Uterus (tissue), 4 donors: ENCODE measurements around the gene DYNC1H1. TPM values are rescaled to one million over a fixed set of nuclear protein-coding genes. Genes with fewer than 3 reads are reported as not detected.

Experiments used
- DNase-seq, 2 donors: peaks; one replicate each; pipeline ENCODE4 v3.0.0-alpha.2; 2019 to 2020
- H3K27ac ChIP-seq, 2 donors: fragments of 200-600 bp; sonication (generic); 1 replicate in 1 of 2; 2 replicates in 1 of 2; pipeline ENCODE4 v1.5.1; 2016 to 2018
- H3K27me3 ChIP-seq, 2 donors: fragments of 200-600 bp; sonication (generic); one replicate each; pipeline ENCODE4 v1.5.1; 2018 to 2019; ENCODE audit warnings: control low read depth in 1 of 2
- H3K36me3 ChIP-seq, 2 donors: fragments of 200-600 bp; sonication (generic); one replicate each; pipeline ENCODE4 v1.5.1; 2019; ENCODE audit warnings: control low read depth in 1 of 2
- H3K4me1 ChIP-seq, 2 donors: fragments of 200-600 bp; sonication (generic); one replicate each; pipeline ENCODE4 v1.5.1; 2018 to 2019; ENCODE audit warnings: control low read depth in 1 of 2
- H3K4me3 ChIP-seq, 2 donors: fragments of 200-600 bp; sonication (generic); 1 replicate in 1 of 2; 2 replicates in 1 of 2; pipeline ENCODE4 v1.5.1; 2018 to 2019; ENCODE audit warnings: mild to moderate bottlenecking in 1 of 2
- H3K9me3 ChIP-seq, 2 donors: fragments of 200-600 bp; sonication (generic); one replicate each; pipeline ENCODE4 v1.5.1; 2019; ENCODE audit warnings: control low read depth in 1 of 2
- POLR2A ChIP-seq, 2 donors: fragments of 450-650 bp; IDR thresholded peaks; one replicate each; pipeline ENCODE4 v1.6.1; 2016; ENCODE audit warnings: antibody characterized with exemption in 2 of 2, mild to moderate bottlenecking in 1 of 2, moderate library complexity in 1 of 2
- intact Hi-C: fragments of 100-400 bp; cut with DNase I; formaldehyde crosslinking; loops from one replicate; pipeline ENCODE4 v1.15.1; 2023; ENCODE audit warnings: low total_unique reads
- total RNA-seq, 4 donors: library from RNA; depleted of rRNA in 3 of 4; stranded (reverse); fragments of >200 nt in 3 of 4; gene quantifications; one replicate each; pipeline versions ENCODE4 v1.1.0 to v1.2.4, GENCODE V29; 2014 to 2023
- TF ChIP-seq, protein P1 (sequence below), 4 experiments: fragments of 200-600 bp in 2 of 4; fragments of 450-650 bp in 2 of 4; sonication (generic) in 2 of 4; IDR thresholded peaks; one replicate each; pipeline ENCODE4 v1.5.1; 2016 to 2019; ENCODE audit warnings: antibody characterized with exemption in 4 of 4, mild to moderate bottlenecking in 2 of 4, moderate library complexity in 1 of 4
- donor health status: DM: yes; HTN: yes; CAD: no.

The DYNC1H1 gene
- total RNA-seq, 4 donors from 2014 or later = 251 to 634 (median 479) TPM

DNA sequence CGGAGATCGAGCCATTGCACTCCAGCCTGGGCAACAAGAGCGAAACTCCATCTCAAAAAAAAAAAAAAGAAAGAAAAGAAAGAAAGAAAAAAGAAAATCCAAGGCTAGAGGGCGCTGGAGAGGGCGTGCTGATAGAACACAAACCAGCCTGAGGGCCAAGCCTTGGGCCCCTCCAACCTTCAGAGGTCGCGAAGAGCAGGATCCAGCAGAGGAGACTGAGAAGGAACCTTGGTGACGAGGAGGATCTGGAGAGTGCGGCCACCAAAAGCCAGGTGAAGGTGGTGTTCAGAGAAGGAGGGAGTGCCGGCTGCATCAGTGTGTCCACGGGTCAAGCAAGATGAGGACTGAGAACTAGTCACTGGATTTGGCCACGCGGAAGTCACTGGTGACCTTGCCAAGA, 4.1 kb upstream of the DYNC1H1 start:
- Histone ChIP-seq H3K4me1 (no peaks in the 10 kb centered on the region), H3K9me3 (no peaks in the 10 kb centered on the region), H3K27ac (no peak overlapping the region), H3K36me3 (no peaks in the 10 kb centered on the region), H3K4me3 (no peak overlapping the region), H3K27me3 (no peaks in the 10 kb centered on the region)
- no peak for DNase-seq
- TF ChIP-seq, protein P1, sequence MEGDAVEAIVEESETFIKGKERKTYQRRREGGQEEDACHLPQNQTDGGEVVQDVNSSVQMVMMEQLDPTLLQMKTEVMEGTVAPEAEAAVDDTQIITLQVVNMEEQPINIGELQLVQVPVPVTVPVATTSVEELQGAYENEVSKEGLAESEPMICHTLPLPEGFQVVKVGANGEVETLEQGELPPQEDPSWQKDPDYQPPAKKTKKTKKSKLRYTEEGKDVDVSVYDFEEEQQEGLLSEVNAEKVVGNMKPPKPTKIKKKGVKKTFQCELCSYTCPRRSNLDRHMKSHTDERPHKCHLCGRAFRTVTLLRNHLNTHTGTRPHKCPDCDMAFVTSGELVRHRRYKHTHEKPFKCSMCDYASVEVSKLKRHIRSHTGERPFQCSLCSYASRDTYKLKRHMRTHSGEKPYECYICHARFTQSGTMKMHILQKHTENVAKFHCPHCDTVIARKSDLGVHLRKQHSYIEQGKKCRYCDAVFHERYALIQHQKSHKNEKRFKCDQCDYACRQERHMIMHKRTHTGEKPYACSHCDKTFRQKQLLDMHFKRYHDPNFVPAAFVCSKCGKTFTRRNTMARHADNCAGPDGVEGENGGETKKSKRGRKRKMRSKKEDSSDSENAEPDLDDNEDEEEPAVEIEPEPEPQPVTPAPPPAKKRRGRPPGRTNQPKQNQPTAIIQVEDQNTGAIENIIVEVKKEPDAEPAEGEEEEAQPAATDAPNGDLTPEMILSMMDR (IDR thresholded peaks at IDR 0.05) = peak in 1 of 4 experiments; percentile 2
- TF ChIP-seq POLR2A (IDR thresholded peaks at IDR 0.05) = no peak
- intact Hi-C loops = loop anchor here (5.0 kb wide), 1 partner anchor 127 kb away; the partner anchor contains the start of gene HSP90AA1

DNA sequence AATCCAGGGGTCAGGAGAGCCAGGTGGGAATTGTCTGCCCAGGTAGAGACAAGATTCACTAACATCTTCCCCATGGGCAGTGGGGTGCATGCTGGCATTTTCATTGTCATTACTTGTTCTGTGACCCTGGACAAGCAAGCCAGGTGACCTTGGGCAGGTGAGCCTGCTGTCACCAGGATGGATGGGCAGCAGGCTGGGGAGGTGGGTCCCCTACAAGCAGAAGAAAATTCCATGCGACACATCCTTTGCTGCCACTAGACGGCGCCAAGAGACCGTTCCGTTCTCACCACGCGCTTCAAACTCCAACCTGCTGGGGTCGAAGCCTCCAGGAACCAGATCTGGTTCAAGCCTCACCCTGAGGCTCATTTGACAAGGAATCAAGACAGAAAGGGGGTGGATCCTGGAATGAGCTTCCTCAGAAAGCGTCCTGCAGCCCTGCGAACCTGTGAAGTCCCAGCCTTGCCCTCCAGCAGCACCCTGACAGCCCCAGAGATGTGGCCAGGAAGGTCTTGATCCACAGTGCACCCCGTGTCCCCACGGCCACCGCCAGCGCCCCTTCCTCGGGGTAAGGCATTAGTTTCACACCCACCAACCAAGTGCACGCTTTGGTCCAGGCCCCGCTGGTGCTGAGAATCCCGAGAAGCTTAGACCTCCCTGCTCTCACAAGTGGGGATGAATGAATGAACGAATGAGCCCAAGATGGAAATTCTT, 3.2 kb upstream of the DYNC1H1 start:
- TF ChIP-seq, protein P1 (IDR thresholded peaks at IDR 0.05) = peak; percentile 76 to 91 (median 89)
- TF ChIP-seq POLR2A (IDR thresholded peaks at IDR 0.05) = no peak
- H3K9me3 ChIP-seq = no peaks in the 10 kb centered on the region
- no peak overlapping the region for H3K27ac ChIP-seq
- peak; percentile 71 to 73 for DNase-seq
- H3K4me1 ChIP-seq = peaks cover 0 to 3% of the 10 kb centered on the region in 2 donors
- no peaks in the 10 kb centered on the region for H3K27me3 ChIP-seq
- H3K4me3 ChIP-seq = no peak overlapping the region
- no peaks in the 10 kb centered on the region for H3K36me3 ChIP-seq
- intact Hi-C loops = loop anchor here (5.0 kb wide), 1 partner anchor 126 kb away; the partner anchor contains the start of gene HSP90AA1

DNA sequence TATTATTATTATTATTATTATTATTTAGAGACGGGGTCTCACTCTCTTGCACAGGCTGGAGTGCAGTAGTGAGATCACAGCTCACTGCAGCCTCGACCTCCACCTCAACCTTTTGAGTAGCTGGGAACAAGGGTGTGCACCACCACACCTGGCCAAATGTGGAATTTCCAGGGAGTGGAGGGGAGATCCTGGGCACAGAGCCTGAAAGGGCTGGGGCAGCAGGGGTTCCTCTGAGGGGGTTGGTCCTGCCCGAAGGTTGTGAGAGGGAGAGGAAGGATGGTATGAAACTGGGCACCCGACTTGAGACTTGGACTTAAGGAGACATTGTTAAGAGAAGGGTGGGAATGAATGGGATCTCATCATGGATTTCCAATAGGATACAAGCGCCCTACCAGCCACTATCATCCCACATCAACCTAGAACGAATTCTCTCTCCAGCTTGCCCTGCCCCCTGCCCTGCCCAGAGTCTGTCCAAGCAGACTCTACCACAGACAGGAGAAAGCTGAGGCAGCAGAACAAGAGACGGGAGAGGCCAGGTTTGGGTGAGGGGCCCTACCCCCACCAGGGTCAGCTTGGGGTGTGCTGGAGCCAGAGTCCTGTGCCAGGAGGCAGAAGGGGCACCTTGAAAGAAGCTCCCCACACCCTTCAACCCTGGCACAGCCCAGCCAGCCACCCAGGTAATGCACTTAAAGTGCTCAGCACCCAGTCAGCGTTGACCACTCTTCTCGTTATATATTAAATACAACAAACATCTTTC, 2.4 kb upstream of the DYNC1H1 start:
- DNase-seq = no peak
- no peak overlapping the region for H3K27ac ChIP-seq
- no peaks in the 10 kb centered on the region for H3K9me3 ChIP-seq
- peaks cover 0 to 7% of the 10 kb centered on the region in 2 donors for H3K4me1 ChIP-seq
- intact Hi-C loops = loop anchor here (5.0 kb wide), 1 partner anchor 125 kb away; the partner anchor contains the start of gene HSP90AA1
- H3K27me3 ChIP-seq = no peaks in the 10 kb centered on the region
- no peak for TF ChIP-seq POLR2A (IDR thresholded peaks at IDR 0.05)
- no peaks in the 10 kb centered on the region for H3K36me3 ChIP-seq
- no peak overlapping the region for H3K4me3 ChIP-seq

DNA sequence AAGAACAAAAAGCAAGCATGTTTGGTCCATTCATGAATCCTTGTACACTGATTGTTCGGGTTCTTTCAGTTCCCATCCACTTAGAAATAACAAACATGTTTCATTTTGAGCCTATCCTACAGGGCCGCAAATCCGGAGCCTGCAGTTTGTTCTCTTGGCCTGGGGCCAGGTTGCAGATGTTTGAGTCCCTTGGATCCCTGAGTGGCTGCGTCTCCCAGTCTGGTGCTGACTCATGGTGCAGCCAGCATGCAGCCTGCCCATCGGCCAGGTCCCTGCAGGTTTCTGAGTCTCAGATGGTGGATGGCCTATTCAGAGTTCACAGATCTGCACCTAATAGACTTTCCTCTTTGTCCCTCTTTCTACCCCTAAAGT, 1.9 kb upstream of the DYNC1H1 start:
- intact Hi-C loops = loop anchor here (5.0 kb wide), 1 partner anchor 125 kb away; the partner anchor contains the start of gene HSP90AA1
- peaks cover 0 to 7% of the 10 kb centered on the region in 2 donors for H3K4me1 ChIP-seq
- no peak for TF ChIP-seq POLR2A (IDR thresholded peaks at IDR 0.05)
- TF ChIP-seq, protein P1 (IDR thresholded peaks at IDR 0.05) = no peak
- no peak overlapping the region for H3K27ac ChIP-seq
- peak in 1 of 2 donors; percentile 47 for DNase-seq
- no peaks in the 10 kb centered on the region for H3K9me3 ChIP-seq
- no peaks in the 10 kb centered on the region for H3K27me3 ChIP-seq
- H3K36me3 ChIP-seq = no peaks in the 10 kb centered on the region
- H3K4me3 ChIP-seq = no peak overlapping the region

DNA sequence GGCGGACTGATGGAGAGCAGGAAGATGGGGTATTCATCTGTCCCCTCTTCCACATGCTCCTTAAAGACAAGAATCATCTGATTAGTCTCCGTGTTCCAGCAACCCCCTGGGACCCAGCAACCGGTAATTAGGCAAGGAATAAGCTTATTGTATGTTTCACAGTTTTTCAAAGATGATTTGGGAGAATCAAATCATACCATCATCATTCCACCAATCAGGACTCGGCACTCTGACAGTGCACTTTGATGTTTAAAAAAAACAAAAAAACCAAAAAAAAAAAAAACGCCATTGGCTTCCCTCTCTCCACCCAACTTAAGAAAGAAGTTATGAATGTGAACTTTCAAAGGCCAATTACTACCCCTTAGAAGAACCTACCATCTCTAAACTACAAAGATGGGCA, 1.3 kb upstream of the DYNC1H1 start:
- no peak for TF ChIP-seq POLR2A (IDR thresholded peaks at IDR 0.05)
- TF ChIP-seq, protein P1 (IDR thresholded peaks at IDR 0.05) = no peak
- H3K4me1 ChIP-seq = peaks cover 0 to 7% of the 10 kb centered on the region in 2 donors
- H3K9me3 ChIP-seq = no peaks in the 10 kb centered on the region
- intact Hi-C loops = loop anchor here (5.0 kb wide), 1 partner anchor 124 kb away; the partner anchor contains the start of gene HSP90AA1
- H3K4me3 ChIP-seq = no peak overlapping the region
- H3K27ac ChIP-seq = no peak overlapping the region
- DNase-seq = no peak
- no peaks in the 10 kb centered on the region for H3K36me3 ChIP-seq
- no peaks in the 10 kb centered on the region for H3K27me3 ChIP-seq
